Hepatocyte (in vitro differentiated cells): Measurements from ENCODE around the gene JAM3. TPM values are rescaled to one million over a fixed set of nuclear protein-coding genes. Genes with fewer than 3 reads are reported as not detected.

Experiments used
- DNase-seq: peaks from one replicate; pipeline ENCODE4 v3.0.0-alpha.2; 2016; ENCODE audit warnings: low spot score
- H2AFZ ChIP-seq: fragments of 200-600 bp; sonication (generic); 2 replicates; pipeline ENCODE4 v1.6.0; 2016; ENCODE audit warnings: antibody characterized with exemption, mild to moderate bottlenecking
- H3K27ac ChIP-seq: fragments of 200-600 bp; sonication (generic); 2 replicates; pipeline ENCODE4 v1.5.1; 2016; ENCODE audit warnings: mild to moderate bottlenecking
- H3K27me3 ChIP-seq: fragments of 200-600 bp; sonication (generic); 2 replicates; pipeline ENCODE4 v1.6.1; 2016
- H3K36me3 ChIP-seq: fragments of 200-600 bp; sonication (generic); replicated peaks from 2 replicates; pipeline ENCODE4 v1.5.1; 2016; ENCODE audit warnings: low read depth; ENCODE audit not compliant: insufficient read depth
- H3K4me1 ChIP-seq: fragments of 200-600 bp; sonication (generic); 2 replicates; pipeline ENCODE4 v1.5.1; 2016; ENCODE audit warnings: mild to moderate bottlenecking, moderate library complexity; ENCODE audit not compliant: insufficient read depth
- H3K4me2 ChIP-seq: fragments of 200-600 bp; sonication (generic); 2 replicates; pipeline ENCODE4 v1.6.0; 2016
- H3K4me3 ChIP-seq: fragments of 200-600 bp; sonication (generic); 2 replicates; pipeline ENCODE4 v1.5.1; 2016; ENCODE audit warnings: mild to moderate bottlenecking
- H3K79me2 ChIP-seq: fragments of 200-600 bp; sonication (generic); 2 replicates; pipeline ENCODE4 v1.6.0; 2017; ENCODE audit warnings: mild to moderate bottlenecking
- H3K9me2 ChIP-seq: fragments of 200-600 bp; sonication (generic); replicated peaks from 2 replicates; pipeline ENCODE4 v1.6.0; 2017; ENCODE audit warnings: mild to moderate bottlenecking; ENCODE audit not compliant: insufficient read depth
- H3K9me3 ChIP-seq: fragments of 200-600 bp; sonication (generic); 2 replicates; pipeline ENCODE4 v1.5.1; 2016; ENCODE audit warnings: low read depth, mild to moderate bottlenecking
- H4K20me1 ChIP-seq: fragments of 200-600 bp; sonication (generic); 2 replicates; pipeline ENCODE4 v1.6.0; 2016; ENCODE audit warnings: mild to moderate bottlenecking; ENCODE audit not compliant: insufficient read depth, poor library complexity, severe bottlenecking
- CTCF ChIP-seq: fragments of 200-600 bp; sonication (generic); IDR thresholded peaks from 2 replicates; pipeline ENCODE4 v1.5.1; 2016; ENCODE audit warnings: antibody characterized with exemption, mild to moderate bottlenecking; ENCODE audit not compliant: poor library complexity
- EZH2 ChIP-seq: fragments of 200-600 bp; sonication (generic); IDR thresholded peaks from 2 replicates; pipeline ENCODE4 v1.6.1; 2016; ENCODE audit warnings: antibody characterized with exemption, mild to moderate bottlenecking, borderline replicate concordance
- EZH2phosphoT487 ChIP-seq: fragments of 200-600 bp; sonication (generic); IDR thresholded peaks from one replicate; pipeline ENCODE4 v1.6.1; 2018; ENCODE audit warnings: antibody characterized with exemption, mild to moderate bottlenecking, low read depth, moderate library complexity; ENCODE audit not compliant: unreplicated experiment, severe bottlenecking
- WGBS: methylation state at CpG from one replicate; pipeline ENCODE4 v1.1.6; 2016; ENCODE audit warnings: low lambda C conversion rate; ENCODE audit errors: missing lambda C conversion rate; 5-methylcytosine and 5-hydroxymethylcytosine counted together
- polyA plus RNA-seq: library from polyadenylated mRNA; unstranded; fragments of >200 nt; fragmentation: Nextera tagmentation; extraction: Ambion mirVana; gene quantifications from 2 replicates; pipeline ENCODE4 v1.2.1, GENCODE V29; 2016
- total RNA-seq: library from RNA; depleted of rRNA; stranded (reverse); fragments of >200 nt; gene quantifications from 2 replicates; pipeline ENCODE4 v1.2.3, GENCODE V29; 2014

JAM3 gene
- total and polyA plus RNA-seq, 2 experiments from 2014 or later = 20.3 to 23.6 TPM

- peak overlapping the region; percentile 26 for H3K4me2 ChIP-seq
- H3K9me3 ChIP-seq = no peaks in the 10 kb centered on the region
- H2AFZ ChIP-seq = no peak overlapping the region
- H3K79me2 ChIP-seq = no peaks in the 10 kb centered on the region
- no peaks in the 10 kb centered on the region for H4K20me1 ChIP-seq
- no peaks in the 10 kb centered on the region for H3K9me2 ChIP-seq
- no peaks in the 10 kb centered on the region for H3K27me3 ChIP-seq
- WGBS = 69% methylated on average over 10 of the region's 10 CpGs
- no peak overlapping the region for H3K4me3 ChIP-seq
- no peaks in the 10 kb centered on the region for H3K4me1 ChIP-seq
- TF ChIP-seq EZH2phosphoT487 (no peak), CTCF (peak; percentile 88), EZH2 (no peak)
- H3K27ac ChIP-seq = no peak overlapping the region
- no peaks in the 10 kb centered on the region for H3K36me3 ChIP-seq
- DNase-seq = peak; percentile 74
Observed at GRCh38 chr11:134139873-134140331, 71.0 kb downstream of the JAM3 start.

- H3K79me2 ChIP-seq = no peaks in the 10 kb centered on the region
- no peaks in the 10 kb centered on the region for H3K4me1 ChIP-seq
- H3K27ac ChIP-seq = no peak overlapping the region
- WGBS = 90% methylated on average over 7 of the region's 7 CpGs
- no peaks in the 10 kb centered on the region for H3K9me2 ChIP-seq
- no peak overlapping the region for H3K4me2 ChIP-seq
- no peak for DNase-seq
- no peaks in the 10 kb centered on the region for H3K9me3 ChIP-seq
- H2AFZ ChIP-seq = no peak overlapping the region
- H3K4me3 ChIP-seq = no peak overlapping the region
- no peaks in the 10 kb centered on the region for H3K36me3 ChIP-seq
- TF ChIP-seq CTCF (no peak), EZH2 (no peak), EZH2phosphoT487 (no peak)
- H3K27me3 ChIP-seq = no peaks in the 10 kb centered on the region
- no peaks in the 10 kb centered on the region for H4K20me1 ChIP-seq
Observed at GRCh38 chr11:134140961-134141490, 72.2 kb downstream of the JAM3 start.

GRCh38 chr11:134142536-134142935, 73.7 kb downstream of the JAM3 start:
- Histone ChIP-seq H3K4me2 (no peak overlapping the region), H3K9me3 (no peaks in the 10 kb centered on the region), H3K36me3 (no peaks in the 10 kb centered on the region), H3K27me3 (no peaks in the 10 kb centered on the region), H2AFZ (no peak overlapping the region), H3K27ac (no peak overlapping the region), H4K20me1 (no peaks in the 10 kb centered on the region), H3K79me2 (no peaks in the 10 kb centered on the region), H3K9me2 (no peaks in the 10 kb centered on the region), H3K4me3 (no peak overlapping the region), H3K4me1 (no peaks in the 10 kb centered on the region)
- no peak for TF ChIP-seq EZH2
- no peak for TF ChIP-seq CTCF
- no peak for DNase-seq
- WGBS = 98% methylated on average over 6 of the region's 6 CpGs

- Histone ChIP-seq H3K9me2 (no peaks in the 10 kb centered on the region), H3K27me3 (no peaks in the 10 kb centered on the region), H3K79me2 (no peaks in the 10 kb centered on the region), H3K9me3 (no peaks in the 10 kb centered on the region), H3K4me2 (no peak overlapping the region), H3K4me3 (no peak overlapping the region), H3K27ac (no peak overlapping the region), H3K36me3 (no peaks in the 10 kb centered on the region), H3K4me1 (no peaks in the 10 kb centered on the region), H2AFZ (no peak overlapping the region), H4K20me1 (no peaks in the 10 kb centered on the region)
- no peak for TF ChIP-seq EZH2
- TF ChIP-seq EZH2phosphoT487 = no peak
- TF ChIP-seq CTCF = no peak
- WGBS = 94% methylated on average over 3 of the region's 3 CpGs
- DNase-seq = no peak
Observed at GRCh38 chr11:134143801-134144200, 74.9 kb downstream of the JAM3 start.
